HUES6 (cell line): ENCODE data around the gene PRPSAP2.
"Not testable (repeated sequence)": the region's sequence is repeated elsewhere in the genome, so short reads cannot be mapped to it uniquely, and the experiment has no call there.

Experiments used
- H3K27ac ChIP-seq: 2 replicates; pipeline ENCODE4 v1.7.0; 2013; ENCODE audit warnings: low read depth, mild to moderate bottlenecking, low read length, inconsistent platforms
- H3K27me3 ChIP-seq: 2 replicates; pipeline ENCODE4 v1.6.1; 2013; ENCODE audit warnings: low read length; ENCODE audit not compliant: control insufficient read depth, insufficient read depth
- H3K36me3 ChIP-seq: 2 replicates; pipeline ENCODE4 v1.6.1; 2013; ENCODE audit warnings: low read length; ENCODE audit not compliant: control insufficient read depth, insufficient read depth
- H3K4me1 ChIP-seq: 2 replicates; pipeline ENCODE4 v1.6.1; 2013; ENCODE audit warnings: low read length; ENCODE audit not compliant: control insufficient read depth, insufficient read depth
- H3K4me3 ChIP-seq: 2 replicates; pipeline ENCODE4 v1.5.1; 2013; ENCODE audit warnings: low read depth, low read length
- H3K9ac ChIP-seq: one replicate; pipeline ENCODE4 v1.6.1; 2013; ENCODE audit warnings: mild to moderate bottlenecking, low read length
- H3K9me3 ChIP-seq: 2 replicates; pipeline ENCODE4 v1.6.1; 2013; ENCODE audit warnings: low read depth, low read length; ENCODE audit not compliant: control insufficient read depth, insufficient read depth

The PRPSAP2 gene

GRCh38 chr17:18921485-18921884 is 63.6 kb downstream of the PRPSAP2 start:
- H3K9ac ChIP-seq = no peak overlapping the region
- no peaks in the 10 kb centered on the region for H3K27me3 ChIP-seq
- H3K27ac ChIP-seq = no peak overlapping the region
- no peaks in the 10 kb centered on the region for H3K9me3 ChIP-seq
- H3K36me3 ChIP-seq = peaks cover 31% of the 10 kb centered on the region
- H3K4me1 ChIP-seq = peaks cover 10% of the 10 kb centered on the region; the same call in 1 of the 2 replicates
- H3K4me3 ChIP-seq = no peak overlapping the region

- no peak overlapping the region for H3K9ac ChIP-seq
- H3K4me1 ChIP-seq = peaks cover 10% of the 10 kb centered on the region; the same call in 1 of the 2 replicates
- no peaks in the 10 kb centered on the region for H3K9me3 ChIP-seq
- no peaks in the 10 kb centered on the region for H3K27me3 ChIP-seq
- no peak overlapping the region for H3K4me3 ChIP-seq
- peaks cover 30% of the 10 kb centered on the region for H3K36me3 ChIP-seq
- no peak overlapping the region for H3K27ac ChIP-seq
Measured at GRCh38 chr17:18921912-18922451, 64.1 kb downstream of the PRPSAP2 start.

GRCh38 chr17:18922596-18922995 is 64.7 kb downstream of the PRPSAP2 start:
- H3K4me1 ChIP-seq, H3K9me3 ChIP-seq, H3K4me3 ChIP-seq, H3K9ac ChIP-seq, H3K27ac ChIP-seq, H3K27me3 ChIP-seq: not testable (repeated sequence)
- H3K36me3 ChIP-seq = peaks cover 29% of the 10 kb centered on the region

- no peak overlapping the region for H3K4me3 ChIP-seq
- no peak overlapping the region for H3K9ac ChIP-seq
- no peaks in the 10 kb centered on the region for H3K27me3 ChIP-seq
- H3K27ac ChIP-seq = no peak overlapping the region
- no peaks in the 10 kb centered on the region for H3K9me3 ChIP-seq
- peaks cover 10% of the 10 kb centered on the region; the same call in 1 of the 2 replicates for H3K4me1 ChIP-seq
- H3K36me3 ChIP-seq = peaks cover 38% of the 10 kb centered on the region
Measured at GRCh38 chr17:18925187-18925586, 67.3 kb downstream of the PRPSAP2 start.

GRCh38 chr17:18928628-18929125 is 70.7 kb downstream of the PRPSAP2 start:
- Histone ChIP-seq H3K9me3 (no peaks in the 10 kb centered on the region), H3K36me3 (peaks cover 48% of the 10 kb centered on the region), H3K9ac (no peak overlapping the region), H3K27ac (no peak overlapping the region), H3K4me1 (peaks cover 10% of the 10 kb centered on the region; the same call in 1 of the 2 replicates), H3K27me3 (no peaks in the 10 kb centered on the region), H3K4me3 (no peak overlapping the region)

- Histone ChIP-seq H3K36me3 (peaks cover 32% of the 10 kb centered on the region), H3K27me3 (no peaks in the 10 kb centered on the region), H3K27ac (no peak overlapping the region), H3K9me3 (no peaks in the 10 kb centered on the region), H3K4me1 (no peaks in the 10 kb centered on the region), H3K4me3 (no peak overlapping the region), H3K9ac (no peak overlapping the region)
Measured at GRCh38 chr17:18932360-18933055, 74.6 kb downstream of the PRPSAP2 start.

- Histone ChIP-seq H3K9ac (no peak overlapping the region), H3K27me3 (no peaks in the 10 kb centered on the region), H3K36me3 (peaks cover 26% of the 10 kb centered on the region), H3K27ac (no peak overlapping the region), H3K4me1 (no peaks in the 10 kb centered on the region), H3K4me3 (no peak overlapping the region), H3K9me3 (no peaks in the 10 kb centered on the region)
Measured at GRCh38 chr17:18933102-18934058, 75.4 kb downstream of the PRPSAP2 start.

GRCh38 chr17:18937981-18938691 is 80.2 kb downstream of the PRPSAP2 start:
- H3K9me3 ChIP-seq = 0 out of 2 replicates have a peak, but pooled peaks cover 2% of the 10 kb centered on the region
- no peak overlapping the region for H3K9ac ChIP-seq
- H3K36me3 ChIP-seq = no peaks in the 10 kb centered on the region
- no peaks in the 10 kb centered on the region for H3K4me1 ChIP-seq
- H3K27ac ChIP-seq = no peak overlapping the region
- no peaks in the 10 kb centered on the region for H3K27me3 ChIP-seq
- H3K4me3 ChIP-seq = no peak overlapping the region

- Histone ChIP-seq H3K4me1 (no peaks in the 10 kb centered on the region), H3K9ac (no peak overlapping the region), H3K27ac (no peak overlapping the region), H3K4me3 (no peak overlapping the region), H3K27me3 (no peaks in the 10 kb centered on the region), H3K36me3 (no peaks in the 10 kb centered on the region), H3K9me3 (0 out of 2 replicates have a peak, but pooled peaks cover 3% of the 10 kb centered on the region)
Measured at GRCh38 chr17:18938692-18939023, 80.7 kb downstream of the PRPSAP2 start.

GRCh38 chr17:18944646-18945045 is 86.7 kb downstream of the PRPSAP2 start:
- Histone ChIP-seq H3K36me3 (no peaks in the 10 kb centered on the region), H3K9ac (no peak overlapping the region), H3K27ac (no peak overlapping the region), H3K27me3 (no peaks in the 10 kb centered on the region), H3K4me1 (no peaks in the 10 kb centered on the region), H3K4me3 (no peak overlapping the region), H3K9me3 (0 out of 2 replicates have a peak, but pooled peaks cover 3% of the 10 kb centered on the region)
